KMS-11 (cell line): ENCODE measurements around the gene APOBEC4.

Source experiments
- H2AFZ ChIP-seq: fragments of 200-600 bp; sonication (generic); 2 replicates; pipeline ENCODE4 v1.6.1; 2016; ENCODE audit warnings: antibody characterized with exemption, mixed run types, low read depth
- H3K27ac ChIP-seq: fragments of 200-600 bp; sonication (generic); 2 replicates; pipeline ENCODE4 v1.6.1; 2016; ENCODE audit warnings: mild to moderate bottlenecking, mixed run types
- H3K27me3 ChIP-seq: fragments of 200-600 bp; sonication (generic); 2 replicates; pipeline ENCODE4 v1.6.1; 2017; ENCODE audit warnings: mild to moderate bottlenecking, low read depth, mixed run types, moderate library complexity; ENCODE audit not compliant: insufficient read depth
- H3K36me3 ChIP-seq: fragments of 200-600 bp; sonication (generic); 2 replicates; pipeline ENCODE4 v1.6.1; 2017; ENCODE audit warnings: mild to moderate bottlenecking, mixed run types; ENCODE audit not compliant: insufficient read depth
- H3K4me1 ChIP-seq: fragments of 200-600 bp; sonication (generic); 2 replicates; pipeline ENCODE4 v1.6.1; 2016; ENCODE audit warnings: mild to moderate bottlenecking, low read depth, mixed run types; ENCODE audit not compliant: poor library complexity, severe bottlenecking
- H3K4me2 ChIP-seq: fragments of 200-600 bp; sonication (generic); 2 replicates; pipeline ENCODE4 v1.7.0; 2016; ENCODE audit warnings: mild to moderate bottlenecking, mixed run types
- H3K4me3 ChIP-seq: fragments of 200-600 bp; sonication (generic); IDR thresholded peaks from 2 replicates; pipeline ENCODE4 v1.6.1; 2017; ENCODE audit warnings: low read depth, low read length, mixed read lengths; ENCODE audit not compliant: insufficient read depth
- H3K79me2 ChIP-seq: fragments of 200-600 bp; sonication (generic); 2 replicates; pipeline ENCODE4 v1.6.1; 2016; ENCODE audit warnings: low read depth, mixed run types; ENCODE audit not compliant: insufficient read depth
- H3K9ac ChIP-seq: fragments of 200-600 bp; sonication (generic); 2 replicates; pipeline ENCODE4 v1.6.1; 2016; ENCODE audit warnings: mild to moderate bottlenecking, mixed run types
- H4K20me1 ChIP-seq: fragments of 200-600 bp; sonication (generic); 2 replicates; pipeline ENCODE4 v1.6.1; 2016; ENCODE audit warnings: mild to moderate bottlenecking, mixed run types; ENCODE audit not compliant: insufficient read depth
- TF ChIP-seq, protein P1 (sequence below): fragments of 200-600 bp; sonication (generic); conservative IDR thresholded peaks from 2 replicates; pipeline ENCODE4 v1.6.1; 2017; ENCODE audit warnings: low read depth, mild to moderate bottlenecking, antibody characterized with exemption, low read length, moderate library complexity, mixed read lengths

The APOBEC4 gene

GRCh38 chr1:183604815-183605214 lies 48.3 kb downstream of the APOBEC4 start:
- no peaks in the 10 kb centered on the region for H4K20me1 ChIP-seq
- no peaks in the 10 kb centered on the region for H3K4me1 ChIP-seq
- no peak overlapping the region for H3K27ac ChIP-seq
- H3K79me2 ChIP-seq = no peaks in the 10 kb centered on the region
- TF ChIP-seq, protein P1, sequence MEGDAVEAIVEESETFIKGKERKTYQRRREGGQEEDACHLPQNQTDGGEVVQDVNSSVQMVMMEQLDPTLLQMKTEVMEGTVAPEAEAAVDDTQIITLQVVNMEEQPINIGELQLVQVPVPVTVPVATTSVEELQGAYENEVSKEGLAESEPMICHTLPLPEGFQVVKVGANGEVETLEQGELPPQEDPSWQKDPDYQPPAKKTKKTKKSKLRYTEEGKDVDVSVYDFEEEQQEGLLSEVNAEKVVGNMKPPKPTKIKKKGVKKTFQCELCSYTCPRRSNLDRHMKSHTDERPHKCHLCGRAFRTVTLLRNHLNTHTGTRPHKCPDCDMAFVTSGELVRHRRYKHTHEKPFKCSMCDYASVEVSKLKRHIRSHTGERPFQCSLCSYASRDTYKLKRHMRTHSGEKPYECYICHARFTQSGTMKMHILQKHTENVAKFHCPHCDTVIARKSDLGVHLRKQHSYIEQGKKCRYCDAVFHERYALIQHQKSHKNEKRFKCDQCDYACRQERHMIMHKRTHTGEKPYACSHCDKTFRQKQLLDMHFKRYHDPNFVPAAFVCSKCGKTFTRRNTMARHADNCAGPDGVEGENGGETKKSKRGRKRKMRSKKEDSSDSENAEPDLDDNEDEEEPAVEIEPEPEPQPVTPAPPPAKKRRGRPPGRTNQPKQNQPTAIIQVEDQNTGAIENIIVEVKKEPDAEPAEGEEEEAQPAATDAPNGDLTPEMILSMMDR = no peak
- no peak overlapping the region for H2AFZ ChIP-seq
- no peak overlapping the region for H3K4me3 ChIP-seq
- no peaks in the 10 kb centered on the region for H3K27me3 ChIP-seq
- H3K36me3 ChIP-seq = no peaks in the 10 kb centered on the region
- no peak overlapping the region for H3K9ac ChIP-seq
- H3K4me2 ChIP-seq = no peak overlapping the region

DNA sequence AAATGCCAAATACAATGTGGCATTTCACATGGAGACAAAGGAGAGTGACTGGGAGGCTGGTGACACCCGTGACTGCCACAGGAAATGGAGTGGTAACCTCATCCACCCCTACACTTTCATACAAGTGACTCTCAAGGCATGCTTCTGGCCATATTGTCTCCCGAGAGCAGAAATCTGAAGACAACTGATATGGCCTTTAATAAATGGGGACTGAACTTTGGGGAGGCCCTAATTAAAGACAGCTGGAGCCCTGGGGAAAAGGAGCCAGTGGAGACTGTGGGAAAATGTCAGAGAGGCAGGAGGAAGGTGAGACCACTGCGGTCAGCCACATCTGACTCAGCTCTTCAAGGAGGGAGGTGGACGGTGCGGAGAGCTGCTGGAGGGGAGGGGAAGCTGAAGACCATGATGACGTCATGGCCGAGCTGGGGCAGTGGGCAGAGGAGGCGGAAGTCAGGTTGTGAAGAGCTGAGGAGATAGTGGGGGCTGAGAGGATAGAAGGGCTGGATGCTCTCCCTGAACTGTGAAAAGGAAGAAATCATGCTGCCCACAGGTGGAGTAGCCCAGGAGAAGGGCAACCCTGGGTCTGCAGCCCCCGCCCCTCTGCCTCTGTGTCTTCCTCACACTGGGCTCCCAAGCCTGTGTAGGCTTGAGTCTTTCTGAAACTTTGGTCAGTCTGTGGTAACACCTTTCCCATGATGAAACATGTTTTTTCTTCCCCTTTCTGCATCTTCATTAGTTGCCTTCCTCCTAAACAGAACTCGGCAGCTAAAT lies 48.9 kb downstream of the APOBEC4 start:
- H3K27ac ChIP-seq = no peak overlapping the region
- no peak overlapping the region for H3K9ac ChIP-seq
- H3K4me2 ChIP-seq = no peak overlapping the region

GRCh38 chr1:183602510-183602909 lies 50.6 kb downstream of the APOBEC4 start:
- no peak overlapping the region for H3K4me2 ChIP-seq
- no peaks in the 10 kb centered on the region for H3K27me3 ChIP-seq
- H3K27ac ChIP-seq = no peak overlapping the region
- TF ChIP-seq, protein P1 = no peak
- no peak overlapping the region for H3K4me3 ChIP-seq
- no peaks in the 10 kb centered on the region for H3K36me3 ChIP-seq
- no peaks in the 10 kb centered on the region for H3K79me2 ChIP-seq
- no peak overlapping the region for H2AFZ ChIP-seq
- no peak overlapping the region for H3K9ac ChIP-seq
- H3K4me1 ChIP-seq = peaks cover 9% of the 10 kb centered on the region
- no peaks in the 10 kb centered on the region for H4K20me1 ChIP-seq

More for the DNA sequence above, 48.9 kb downstream of the APOBEC4 start:
- Histone ChIP-seq H3K79me2 (no peaks in the 10 kb centered on the region), H3K4me1 (no peaks in the 10 kb centered on the region), H2AFZ (no peak overlapping the region), H3K27me3 (no peaks in the 10 kb centered on the region), H4K20me1 (no peaks in the 10 kb centered on the region), H3K36me3 (no peaks in the 10 kb centered on the region), H3K4me3 (no peak overlapping the region)
- TF ChIP-seq, protein P1 = no peak

DNA sequence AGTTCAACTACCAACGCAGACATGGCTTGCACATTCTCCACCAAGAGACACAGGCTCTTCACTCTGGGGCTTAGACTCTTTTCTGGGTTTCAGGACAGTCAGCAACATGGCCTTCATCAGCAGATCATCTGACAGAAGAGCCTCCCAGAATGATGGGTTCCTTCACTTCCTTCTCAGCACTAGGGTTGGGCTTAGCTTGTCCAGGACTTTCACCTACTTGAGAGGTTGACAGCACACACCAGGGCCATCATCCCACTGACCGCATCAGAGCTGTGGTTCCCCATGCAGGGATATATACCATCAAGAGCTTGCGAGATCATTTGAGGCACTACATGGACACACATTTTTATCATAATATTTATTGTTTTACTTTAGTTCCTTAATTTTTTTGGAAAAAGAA lies 52.5 kb downstream of the APOBEC4 start:
- H3K27ac ChIP-seq = no peak overlapping the region
- H3K36me3 ChIP-seq = no peaks in the 10 kb centered on the region
- H3K4me2 ChIP-seq = no peak overlapping the region
- no peaks in the 10 kb centered on the region for H3K27me3 ChIP-seq
- H3K4me1 ChIP-seq = peaks cover 9% of the 10 kb centered on the region
- TF ChIP-seq, protein P1 = no peak
- no peaks in the 10 kb centered on the region for H4K20me1 ChIP-seq
- no peak overlapping the region for H3K9ac ChIP-seq
- no peak overlapping the region for H3K4me3 ChIP-seq
- H3K79me2 ChIP-seq = no peaks in the 10 kb centered on the region
- H2AFZ ChIP-seq = no peak overlapping the region
